Astrocyte (in vitro differentiated cells and primary cell): ENCODE measurements around the gene RPL4. TPM values are rescaled to one million over a fixed set of nuclear protein-coding genes. Genes with fewer than 3 reads are reported as not detected.

Source experiments
- DNase-seq: peaks from one replicate; pipeline ENCODE4 v3.0.0-alpha.2; 2010; ENCODE audit warnings: low read depth
- FAIRE-seq: peaks from 2 replicates; lab custom pipeline; 2011; peaks lifted over from hg19 to GRCh38; lab: Jason Lieb, UNC
- H2AFZ ChIP-seq: 2 replicates; pipeline ENCODE4 v1.6.0; 2012; ENCODE audit warnings: low read depth, low read length, inconsistent platforms
- H3K27ac ChIP-seq: 2 replicates; pipeline ENCODE4 v1.5.1; 2011; ENCODE audit warnings: low read depth, low read length, inconsistent platforms
- H3K27me3 ChIP-seq: 2 replicates; pipeline ENCODE4 v1.6.0; 2011; ENCODE audit warnings: low read length, inconsistent platforms; ENCODE audit not compliant: insufficient read depth
- H3K36me3 ChIP-seq: 2 replicates; pipeline ENCODE4 v1.5.1; 2011; ENCODE audit warnings: low read length, inconsistent platforms; ENCODE audit not compliant: insufficient read depth
- H3K4me1 ChIP-seq: 2 replicates; pipeline ENCODE4 v1.5.1; 2011; ENCODE audit warnings: low read length, inconsistent platforms; ENCODE audit not compliant: insufficient read depth
- H3K4me2 ChIP-seq: 2 replicates; pipeline ENCODE4 v1.6.0; 2012; ENCODE audit warnings: low read length, inconsistent platforms
- H3K4me3 ChIP-seq: 2 replicates; pipeline ENCODE4 v1.5.1; 2011; ENCODE audit warnings: low read depth, mild to moderate bottlenecking, low read length, inconsistent platforms; ENCODE audit not compliant: insufficient read depth
- H3K79me2 ChIP-seq: 2 replicates; pipeline ENCODE4 v1.6.0; 2012; ENCODE audit warnings: mild to moderate bottlenecking, low read length, inconsistent platforms; ENCODE audit not compliant: insufficient read depth
- H3K9ac ChIP-seq: 2 replicates; pipeline ENCODE4 v1.6.0; 2012; ENCODE audit warnings: mild to moderate bottlenecking, low read length, inconsistent platforms
- H3K9me3 ChIP-seq: 2 replicates; pipeline ENCODE4 v1.5.1; 2012; ENCODE audit warnings: low read depth, mild to moderate bottlenecking, low read length, inconsistent platforms; ENCODE audit not compliant: insufficient read depth
- H4K20me1 ChIP-seq: 2 replicates; pipeline ENCODE4 v1.6.0; 2012; ENCODE audit warnings: low read length, inconsistent platforms; ENCODE audit not compliant: insufficient read depth
- H3K27ac Mint-ChIP-seq: one replicate; pipeline ENCODE4 v1.8.0; 2021; ENCODE audit warnings: mild to moderate bottlenecking, mixed read lengths; ENCODE audit not compliant: unreplicated experiment
- H3K27me3 Mint-ChIP-seq: one replicate; pipeline ENCODE4 v1.8.0; 2021; ENCODE audit warnings: low read depth, mixed read lengths; ENCODE audit not compliant: unreplicated experiment
- H3K36me3 Mint-ChIP-seq: one replicate; pipeline ENCODE4 v1.8.0; 2021; ENCODE audit warnings: low read depth, mixed read lengths; ENCODE audit not compliant: unreplicated experiment
- H3K4me1 Mint-ChIP-seq: one replicate; pipeline ENCODE4 v1.8.0; 2021; ENCODE audit warnings: low read depth, mixed read lengths; ENCODE audit not compliant: unreplicated experiment
- H3K4me3 Mint-ChIP-seq: one replicate; pipeline ENCODE4 v1.8.0; 2021; ENCODE audit warnings: mild to moderate bottlenecking, moderate library complexity, mixed read lengths; ENCODE audit not compliant: unreplicated experiment
- H3K9me3 Mint-ChIP-seq: one replicate; pipeline ENCODE4 v1.8.0; 2021; ENCODE audit warnings: mild to moderate bottlenecking, mixed read lengths; ENCODE audit not compliant: unreplicated experiment
- EZH2 ChIP-seq: IDR thresholded peaks from 2 replicates; pipeline ENCODE4 v1.6.1; 2012; ENCODE audit warnings: mild to moderate bottlenecking, low read length, inconsistent platforms; ENCODE audit not compliant: insufficient read depth
- total RNA-seq: library from RNA; stranded (reverse); gene quantifications from 2 replicates; pipeline ENCODE4 v1.2.1, GENCODE V29; 2021
- TF ChIP-seq, protein P1 (sequence below): IDR thresholded peaks from 2 replicates; pipeline ENCODE4 v1.5.1; 2011; ENCODE audit warnings: low read depth, mild to moderate bottlenecking, inconsistent platforms, low read length, moderate library complexity; ENCODE audit not compliant: insufficient read depth

The RPL4 gene
- total RNA-seq, 1 donor from 2014 or later: 2,248 TPM

DNA sequence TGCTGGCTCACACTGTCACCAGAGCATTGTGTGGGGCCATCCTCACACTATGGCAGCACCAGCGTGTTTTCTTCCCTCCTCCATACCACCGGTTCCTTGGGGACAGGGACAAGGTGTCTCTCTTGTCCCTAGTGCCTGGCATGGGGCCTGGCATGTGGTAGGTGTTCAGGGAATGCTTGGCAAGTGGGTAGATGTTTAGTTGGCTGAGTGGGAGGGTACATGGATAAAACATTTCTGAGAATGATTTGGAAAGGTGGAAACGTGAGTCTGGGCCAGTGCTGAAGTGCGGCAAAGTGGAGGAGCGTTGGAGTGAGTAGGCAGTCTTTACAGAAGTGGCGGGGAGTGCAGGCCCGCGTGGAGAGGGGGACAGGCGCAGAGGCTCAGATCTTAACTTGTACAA, 22.1 kb downstream of the RPL4 start:
- FAIRE-seq: no peak
- Mint-ChIP-seq H3K27me3 (no peaks in the 10 kb centered on the region), H3K9me3 (no peaks in the 10 kb centered on the region), H3K36me3 (peaks cover 18% of the 10 kb centered on the region), H3K27ac (no peak overlapping the region), H3K4me3 (no peak overlapping the region), H3K4me1 (peaks cover 18% of the 10 kb centered on the region)
- no peak for DNase-seq
- Histone ChIP-seq H2AFZ (no peak overlapping the region), H3K27me3 (no peaks in the 10 kb centered on the region), H3K9me3 (no peaks in the 10 kb centered on the region), H3K9ac (no peak overlapping the region), H3K4me1 (peaks cover 8% of the 10 kb centered on the region), H3K36me3 (peaks cover 16% of the 10 kb centered on the region), H3K79me2 (peaks cover 9% of the 10 kb centered on the region), H4K20me1 (peaks cover 38% of the 10 kb centered on the region), H3K4me2 (no peak overlapping the region), H3K4me3 (no peak overlapping the region), H3K27ac (no peak overlapping the region)
- TF ChIP-seq EZH2: no peak
- TF ChIP-seq, protein P1, sequence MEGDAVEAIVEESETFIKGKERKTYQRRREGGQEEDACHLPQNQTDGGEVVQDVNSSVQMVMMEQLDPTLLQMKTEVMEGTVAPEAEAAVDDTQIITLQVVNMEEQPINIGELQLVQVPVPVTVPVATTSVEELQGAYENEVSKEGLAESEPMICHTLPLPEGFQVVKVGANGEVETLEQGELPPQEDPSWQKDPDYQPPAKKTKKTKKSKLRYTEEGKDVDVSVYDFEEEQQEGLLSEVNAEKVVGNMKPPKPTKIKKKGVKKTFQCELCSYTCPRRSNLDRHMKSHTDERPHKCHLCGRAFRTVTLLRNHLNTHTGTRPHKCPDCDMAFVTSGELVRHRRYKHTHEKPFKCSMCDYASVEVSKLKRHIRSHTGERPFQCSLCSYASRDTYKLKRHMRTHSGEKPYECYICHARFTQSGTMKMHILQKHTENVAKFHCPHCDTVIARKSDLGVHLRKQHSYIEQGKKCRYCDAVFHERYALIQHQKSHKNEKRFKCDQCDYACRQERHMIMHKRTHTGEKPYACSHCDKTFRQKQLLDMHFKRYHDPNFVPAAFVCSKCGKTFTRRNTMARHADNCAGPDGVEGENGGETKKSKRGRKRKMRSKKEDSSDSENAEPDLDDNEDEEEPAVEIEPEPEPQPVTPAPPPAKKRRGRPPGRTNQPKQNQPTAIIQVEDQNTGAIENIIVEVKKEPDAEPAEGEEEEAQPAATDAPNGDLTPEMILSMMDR: no peak

DNA sequence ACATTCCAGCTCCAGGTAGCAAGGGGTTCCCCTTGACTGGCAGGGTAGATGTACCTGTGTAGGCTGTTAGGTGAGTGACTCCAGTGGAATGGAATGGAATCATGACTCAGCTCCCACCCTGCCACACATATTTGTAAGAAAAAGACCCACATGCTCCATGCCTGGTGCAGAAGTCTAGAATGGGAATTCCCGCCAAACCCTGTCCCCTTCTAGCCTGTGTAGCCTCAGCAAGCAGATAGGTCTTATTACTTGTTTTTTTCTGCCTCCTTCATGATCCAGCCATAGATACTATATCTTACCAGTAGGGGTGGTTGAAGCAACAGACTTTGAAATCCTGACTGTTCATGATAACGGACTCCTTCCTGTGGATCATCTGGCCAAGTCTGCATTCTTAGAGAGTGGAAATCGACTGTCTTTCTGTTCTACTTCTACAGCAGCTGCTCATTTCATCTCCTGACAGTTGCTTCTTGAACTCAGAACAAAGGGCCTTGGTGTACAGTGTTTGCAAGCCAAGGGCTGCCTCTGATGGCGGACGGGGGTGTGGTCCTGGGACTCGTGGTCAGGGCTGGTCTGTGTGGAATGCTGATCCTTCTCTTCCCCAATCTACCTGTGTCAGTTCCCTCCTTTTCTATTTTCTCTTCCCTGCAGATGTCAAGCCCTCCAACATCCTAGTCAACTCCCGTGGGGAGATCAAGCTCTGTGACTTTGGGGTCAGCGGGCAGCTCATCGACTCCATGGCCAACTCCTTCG, 23.4 kb downstream of the RPL4 start:
- Histone ChIP-seq H3K4me3 (no peak overlapping the region), H3K36me3 (peaks cover 7% of the 10 kb centered on the region), H3K9me3 (no peaks in the 10 kb centered on the region), H4K20me1 (peaks cover 46% of the 10 kb centered on the region), H3K27ac (no peak overlapping the region), H2AFZ (no peak overlapping the region), H3K4me2 (no peak overlapping the region), H3K79me2 (peaks cover 5% of the 10 kb centered on the region), H3K27me3 (no peaks in the 10 kb centered on the region), H3K9ac (no peak overlapping the region), H3K4me1 (peaks cover 8% of the 10 kb centered on the region)
- Mint-ChIP-seq H3K9me3 (no peaks in the 10 kb centered on the region), H3K36me3 (peaks cover 19% of the 10 kb centered on the region), H3K4me1 (peaks cover 28% of the 10 kb centered on the region), H3K4me3 (peak overlapping the region; percentile 11), H3K27me3 (no peaks in the 10 kb centered on the region), H3K27ac (peak overlapping the region; percentile 29)
- TF ChIP-seq, protein P1: no peak
- no peak for TF ChIP-seq EZH2
- no peak for FAIRE-seq
- peak; percentile 60 for DNase-seq

DNA sequence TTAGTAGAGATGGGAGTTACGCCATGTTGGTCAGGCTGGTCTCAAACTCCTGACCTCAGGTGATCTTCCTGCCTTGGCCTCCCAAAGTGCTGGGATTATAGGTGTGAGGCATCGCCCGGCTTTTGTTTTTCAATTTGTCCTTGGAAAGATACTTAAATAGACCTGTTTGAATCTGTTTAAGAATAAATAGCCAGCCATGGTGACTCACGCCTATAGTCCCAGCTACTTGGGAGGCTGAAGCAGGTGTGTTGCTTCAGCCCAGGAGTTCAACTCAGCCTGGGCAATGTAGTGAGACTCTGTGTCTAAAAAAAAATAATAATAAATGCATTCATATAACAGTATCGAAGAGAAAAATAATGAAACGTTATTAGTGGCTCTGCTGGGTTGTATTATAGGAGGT, 24.4 kb downstream of the RPL4 start:
- H3K79me2 ChIP-seq: peaks cover 4% of the 10 kb centered on the region
- no peak overlapping the region for H2AFZ ChIP-seq
- FAIRE-seq (no peak), DNase-seq (no peak)
- H3K4me1 Mint-ChIP-seq: peaks cover 30% of the 10 kb centered on the region
- H3K27me3 Mint-ChIP-seq: no peaks in the 10 kb centered on the region
- H4K20me1 ChIP-seq: peaks cover 48% of the 10 kb centered on the region
- no peak overlapping the region for H3K27ac ChIP-seq
- no peaks in the 10 kb centered on the region for H3K9me3 Mint-ChIP-seq
- H3K9me3 ChIP-seq: no peaks in the 10 kb centered on the region
- TF ChIP-seq, protein P1: no peak
- no peak for TF ChIP-seq EZH2
- H3K4me3 Mint-ChIP-seq: no peak overlapping the region
- peaks cover 8% of the 10 kb centered on the region for H3K4me1 ChIP-seq
- no peak overlapping the region for H3K9ac ChIP-seq
- H3K4me2 ChIP-seq: no peak overlapping the region
- H3K4me3 ChIP-seq: no peak overlapping the region
- peaks cover 4% of the 10 kb centered on the region for H3K36me3 ChIP-seq
- H3K27ac Mint-ChIP-seq: no peak overlapping the region
- no peaks in the 10 kb centered on the region for H3K27me3 ChIP-seq
- peaks cover 22% of the 10 kb centered on the region for H3K36me3 Mint-ChIP-seq
